ENCODE measurements around the gene OR6B1.
"Not testable (repeated sequence)": the region's sequence is repeated elsewhere in the genome, so short reads cannot be mapped to it uniquely, and the experiment has no call there.

The OR6B1 gene

DNA sequence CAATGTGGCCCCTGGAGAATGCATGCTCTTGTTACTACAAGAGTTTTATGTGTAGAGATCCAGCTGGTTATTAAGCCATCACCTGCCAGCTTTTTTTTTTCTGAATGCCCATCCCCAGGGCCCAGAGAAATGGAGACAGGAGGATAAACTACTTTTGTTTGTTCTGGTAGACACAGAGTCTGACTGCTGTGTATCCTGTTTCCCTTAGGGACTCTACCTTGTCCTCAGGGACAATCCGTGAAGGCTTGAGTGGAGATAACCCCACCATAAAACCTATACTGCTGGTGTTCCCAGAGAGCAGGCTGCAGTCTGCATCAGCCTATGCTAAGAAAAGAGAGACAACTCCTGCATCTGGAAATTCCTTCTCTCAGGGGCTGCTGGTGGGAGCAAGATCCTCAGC, 48.5 kb downstream of the OR6B1 start, which contains the start of gene OR2A5:
Gene OR2A5 (plus strand): TSS at position 301 of the 400 bp plus-strand sequence. CDS start 1,454 bp downstream, outside the sequence.
- H3K9me3 ChIP-seq (ENCODE audit: control insufficient read depth, low read length) = no peaks in the 10 kb centered on the region
- WGBS, 2 experiments (ENCODE audit: insufficient coverage in 2 of 2) = no CpG with 5 or more reads among the region's 1 CpG
- H3K36me3 ChIP-seq (ENCODE audit: control insufficient read depth, insufficient read depth, low read length) = no peaks in the 10 kb centered on the region
- no peak within 1 kb of the TSS for H3K27ac ChIP-seq (ENCODE audit: low read depth, low read length, severe bottlenecking)
- H3K4me3 ChIP-seq (ENCODE audit: extremely low read depth, insufficient read depth, low read length, poor library complexity, severe bottlenecking) = no peak within 1 kb of the TSS
- H3K4me1 ChIP-seq (ENCODE audit: control insufficient read depth, insufficient read depth, low read length, poor library complexity, severe bottlenecking) = no peaks in the 10 kb centered on the region

DNA sequence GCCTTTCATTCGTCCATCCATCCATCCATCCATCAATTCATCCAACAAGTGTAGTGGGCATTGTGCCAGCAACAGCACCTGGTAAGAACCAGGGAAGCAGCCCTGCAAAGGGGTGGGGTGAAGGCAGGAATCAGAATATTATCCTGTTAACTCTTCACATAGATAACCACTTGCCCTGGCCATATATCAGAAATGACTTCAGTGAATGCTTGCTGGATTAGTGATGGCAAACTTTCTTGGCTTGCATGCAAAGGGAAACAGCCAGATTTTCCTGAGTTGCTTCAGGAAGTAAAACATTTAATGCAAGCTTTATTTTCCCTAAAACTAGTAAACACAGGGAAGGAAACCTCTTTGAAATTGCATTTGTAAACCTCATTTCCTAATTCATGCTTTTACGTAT, 49.4 kb downstream of the OR6B1 start:
- H3K9me3 ChIP-seq (ENCODE audit: control insufficient read depth, low read length) = no peaks in the 10 kb centered on the region
- WGBS, 2 experiments (ENCODE audit: insufficient coverage in 2 of 2) = no CpG with 5 or more reads among the region's 2 CpGs
- H3K36me3 ChIP-seq (ENCODE audit: control insufficient read depth, insufficient read depth, low read length) = no peaks in the 10 kb centered on the region
- no peak overlapping the region for H3K4me3 ChIP-seq (ENCODE audit: extremely low read depth, insufficient read depth, low read length, poor library complexity, severe bottlenecking)
- H3K27ac ChIP-seq (ENCODE audit: low read depth, low read length, severe bottlenecking) = no peak overlapping the region
- H3K4me1 ChIP-seq (ENCODE audit: control insufficient read depth, insufficient read depth, low read length, poor library complexity, severe bottlenecking) = no peaks in the 10 kb centered on the region

- no peaks in the 10 kb centered on the region for H3K9me3 ChIP-seq (ENCODE audit: control insufficient read depth, low read length)
- WGBS, 2 experiments (ENCODE audit: insufficient coverage in 2 of 2) = 76 to 83% methylated on average over 3 of the region's 3 CpGs
- no peak overlapping the region for H3K4me3 ChIP-seq (ENCODE audit: extremely low read depth, insufficient read depth, low read length, poor library complexity, severe bottlenecking)
- H3K36me3 ChIP-seq (ENCODE audit: control insufficient read depth, insufficient read depth, low read length) = no peaks in the 10 kb centered on the region
- no peak overlapping the region for H3K27ac ChIP-seq (ENCODE audit: low read depth, low read length, severe bottlenecking)
- H3K4me1 ChIP-seq (ENCODE audit: control insufficient read depth, insufficient read depth, low read length, poor library complexity, severe bottlenecking) = no peaks in the 10 kb centered on the region
Observed at GRCh38 chr7:144050093-144050492, 50.0 kb downstream of the OR6B1 start.

DNA sequence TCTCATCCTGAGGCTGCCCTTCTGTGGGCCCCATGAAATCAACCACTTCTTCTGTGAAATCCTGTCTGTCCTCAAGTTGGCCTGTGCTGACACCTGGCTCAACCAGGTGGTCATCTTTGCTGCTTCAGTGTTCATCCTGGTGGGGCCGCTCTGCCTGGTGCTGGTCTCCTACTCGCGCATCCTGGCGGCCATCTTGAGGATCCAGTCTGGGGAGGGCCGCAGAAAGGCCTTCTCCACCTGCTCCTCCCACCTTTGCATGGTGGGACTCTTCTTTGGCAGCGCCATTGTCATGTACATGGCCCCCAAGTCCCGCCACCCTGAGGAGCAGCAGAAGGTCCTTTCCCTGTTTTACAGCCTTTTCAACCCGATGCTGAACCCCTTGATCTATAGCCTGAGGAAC, 50.8 kb downstream of the OR6B1 start:
- not testable (repeated sequence) for H3K4me3 ChIP-seq (ENCODE audit: extremely low read depth, insufficient read depth, low read length, poor library complexity, severe bottlenecking); H3K9me3 ChIP-seq (ENCODE audit: control insufficient read depth, low read length); H3K36me3 ChIP-seq (ENCODE audit: control insufficient read depth, insufficient read depth, low read length); H3K4me1 ChIP-seq (ENCODE audit: control insufficient read depth, insufficient read depth, low read length, poor library complexity, severe bottlenecking); H3K27ac ChIP-seq (ENCODE audit: low read depth, low read length, severe bottlenecking)
- WGBS, 2 experiments (ENCODE audit: insufficient coverage in 2 of 2) = 95 to 96% methylated on average over 8 of the region's 8 CpGs

DNA sequence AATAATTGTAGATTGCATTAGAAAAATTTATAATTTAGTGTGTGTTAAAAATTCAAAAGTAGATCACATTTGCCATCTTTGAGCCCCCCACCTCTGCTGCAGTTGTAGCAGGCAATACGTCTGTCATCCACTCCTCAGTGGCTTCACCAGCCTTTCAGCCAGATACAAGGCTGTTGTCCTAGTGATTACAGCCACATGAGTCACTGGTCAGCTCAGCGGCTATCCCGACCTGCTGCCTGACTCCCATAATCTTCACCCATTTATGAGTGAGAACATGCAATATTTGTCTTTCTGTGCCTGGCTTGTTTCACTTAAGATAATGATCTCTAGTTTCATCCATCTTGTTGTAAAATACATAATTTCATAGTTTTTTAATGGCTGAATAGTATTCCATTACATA, 57.8 kb downstream of the OR6B1 start:
- Histone ChIP-seq H3K4me1 (ENCODE audit: control insufficient read depth, insufficient read depth, low read length, poor library complexity, severe bottlenecking) (peaks cover 2% of the 10 kb centered on the region), H3K36me3 (ENCODE audit: control insufficient read depth, insufficient read depth, low read length) (no peaks in the 10 kb centered on the region), H3K9me3 (ENCODE audit: control insufficient read depth, low read length) (no peaks in the 10 kb centered on the region), H3K27ac (ENCODE audit: low read depth, low read length, severe bottlenecking) (no peak overlapping the region), H3K4me3 (ENCODE audit: extremely low read depth, insufficient read depth, low read length, poor library complexity, severe bottlenecking) (no peak overlapping the region)
- 73 to 88% methylated on average over 1 of the region's 3 CpGs for WGBS, 2 experiments (ENCODE audit: insufficient coverage in 2 of 2)

Data from mesodermal cell (in vitro differentiated cells).